Body of pancreas (tissue), 4 donors: ENCODE measurements around the gene HACL1. TPM values are rescaled to one million over a fixed set of nuclear protein-coding genes. Genes with fewer than 3 reads are reported as not detected.

Experiments
- ATAC-seq: fragments of 150-250 bp; one replicate; pipeline ENCODE4 v1.9.1; 2016
- DNase-seq, 4 donors: peaks; one replicate each; pipeline ENCODE4 v3.0.0-alpha.2; 2019
- H3K27ac ChIP-seq, 4 donors: fragments of 200-600 bp; sonication (generic); 1 replicate in 3 of 4; 2 replicates in 1 of 4; pipeline versions ENCODE4 v1.5.1 to v1.6.1; 2016 to 2019; ENCODE audit warnings: mild to moderate bottlenecking in 1 of 4, mixed read lengths in 1 of 4, moderate library complexity in 1 of 4
- H3K27me3 ChIP-seq, 2 donors: fragments of 200-600 bp; sonication (generic); one replicate each; pipeline ENCODE4 v1.6.0; 2016; ENCODE audit warnings: mild to moderate bottlenecking in 1 of 2
- H3K36me3 ChIP-seq, 2 donors: fragments of 200-600 bp; sonication (generic); replicated peaks in 1 of 2; 2 replicates each; pipeline ENCODE4 v1.5.1; 2016; ENCODE audit warnings: low read depth in 2 of 2; ENCODE audit not compliant: insufficient read depth in 1 of 2
- H3K4me1 ChIP-seq: fragments of 200-600 bp; sonication (generic); one replicate; pipeline ENCODE4 v1.6.0; 2016
- H3K4me3 ChIP-seq, 2 donors: fragments of 200-600 bp; sonication (generic); 1 replicate in 1 of 2; 2 replicates in 1 of 2; pipeline ENCODE4 v1.5.1; 2016 to 2019
- H3K9me3 ChIP-seq, 3 donors: fragments of 200-600 bp; sonication (generic); 1 replicate in 2 of 3; 2 replicates in 1 of 3; pipeline ENCODE4 v1.5.1; 2016
- POLR2A ChIP-seq, 3 donors: fragments of 450-650 bp; IDR thresholded peaks; one replicate each; pipeline ENCODE4 v1.6.1; 2016; ENCODE audit warnings: antibody characterized with exemption in 3 of 3, mild to moderate bottlenecking in 2 of 3
- WGBS, 2 donors: methylation state at CpG; one replicate each; pipeline ENCODE4 v1.1.5; 2017; 5-methylcytosine and 5-hydroxymethylcytosine counted together
- intact Hi-C: fragments of 100-400 bp; cut with DNase I; formaldehyde crosslinking; loops from one replicate; pipeline ENCODE4 v1.15.1; 2023
- total RNA-seq, 2 donors: library from RNA; depleted of rRNA; stranded (reverse); fragments of >200 nt; gene quantifications; one replicate each; pipeline ENCODE4 v1.1.0, GENCODE V29; 2016
- TF ChIP-seq, protein P1 (sequence below), 7 experiments: fragments of 450-650 bp in 4 of 7; fragments of 200-600 bp in 3 of 7; sonication (generic) in 3 of 7; IDR thresholded peaks; one replicate each; pipeline ENCODE4 v1.5.1; 2016 to 2019; ENCODE audit warnings: antibody characterized with exemption in 7 of 7

HACL1 gene
- total RNA-seq, 2 donors from 2014 or later = 12.5 to 19.5 TPM

DNA sequence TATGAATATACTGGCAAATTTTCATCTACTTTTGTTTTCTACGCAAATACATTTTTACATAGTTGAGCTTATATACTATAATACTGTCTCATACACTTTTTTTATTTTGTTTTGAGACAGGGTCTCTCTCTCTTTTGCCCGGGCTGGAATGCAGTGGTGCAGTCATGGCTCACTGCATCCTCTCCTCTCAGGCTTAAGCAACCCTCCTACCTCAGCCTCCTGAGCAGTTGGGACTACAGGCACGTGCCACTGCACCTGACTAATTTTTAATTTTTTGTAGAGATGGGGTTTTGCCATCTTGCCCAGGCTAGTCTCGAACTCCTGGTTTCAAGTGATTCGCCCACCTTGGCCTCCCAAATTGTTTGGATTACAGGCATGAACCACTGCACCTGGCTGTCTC is 25.9 kb downstream of the HACL1 start:
- WGBS, 2 donors = 94 to 95% methylated on average over 5 of the region's 5 CpGs
- Histone ChIP-seq H3K4me3 (no peak overlapping the region), H3K4me1 (peaks cover 21% of the 10 kb centered on the region), H3K36me3 (peaks cover 0 to 1% of the 10 kb centered on the region in 2 donors), H3K27ac (no peak overlapping the region), H3K27me3 (no peaks in the 10 kb centered on the region), H3K9me3 (no peaks in the 10 kb centered on the region)
- DNase-seq (no peak), ATAC-seq (no peak)
- intact Hi-C loops = no loop called here
- TF ChIP-seq, protein P1, sequence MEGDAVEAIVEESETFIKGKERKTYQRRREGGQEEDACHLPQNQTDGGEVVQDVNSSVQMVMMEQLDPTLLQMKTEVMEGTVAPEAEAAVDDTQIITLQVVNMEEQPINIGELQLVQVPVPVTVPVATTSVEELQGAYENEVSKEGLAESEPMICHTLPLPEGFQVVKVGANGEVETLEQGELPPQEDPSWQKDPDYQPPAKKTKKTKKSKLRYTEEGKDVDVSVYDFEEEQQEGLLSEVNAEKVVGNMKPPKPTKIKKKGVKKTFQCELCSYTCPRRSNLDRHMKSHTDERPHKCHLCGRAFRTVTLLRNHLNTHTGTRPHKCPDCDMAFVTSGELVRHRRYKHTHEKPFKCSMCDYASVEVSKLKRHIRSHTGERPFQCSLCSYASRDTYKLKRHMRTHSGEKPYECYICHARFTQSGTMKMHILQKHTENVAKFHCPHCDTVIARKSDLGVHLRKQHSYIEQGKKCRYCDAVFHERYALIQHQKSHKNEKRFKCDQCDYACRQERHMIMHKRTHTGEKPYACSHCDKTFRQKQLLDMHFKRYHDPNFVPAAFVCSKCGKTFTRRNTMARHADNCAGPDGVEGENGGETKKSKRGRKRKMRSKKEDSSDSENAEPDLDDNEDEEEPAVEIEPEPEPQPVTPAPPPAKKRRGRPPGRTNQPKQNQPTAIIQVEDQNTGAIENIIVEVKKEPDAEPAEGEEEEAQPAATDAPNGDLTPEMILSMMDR (IDR thresholded peaks at IDR 0.05) = no peak
- no peak for TF ChIP-seq POLR2A (IDR thresholded peaks at IDR 0.05)

DNA sequence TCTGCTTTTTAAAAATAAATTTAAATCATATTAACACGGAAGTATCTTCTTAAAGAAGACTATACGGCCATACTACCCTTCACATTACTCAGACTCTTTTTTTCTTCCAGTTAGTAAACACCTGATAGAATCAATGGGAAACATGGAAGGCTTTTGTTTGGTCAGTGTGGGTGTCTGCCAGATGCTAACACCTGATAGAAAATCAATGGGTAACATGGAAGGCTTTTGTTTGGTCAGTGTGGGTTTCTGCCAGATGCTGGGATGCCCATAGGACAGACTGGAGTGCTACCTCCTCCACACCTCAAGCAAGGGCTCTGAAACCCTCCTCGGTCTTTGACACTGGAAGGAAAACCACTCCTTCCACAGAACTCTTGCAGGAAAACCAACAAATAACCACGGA is 29.2 kb downstream of the HACL1 start:
- H3K27ac ChIP-seq = peak overlapping the region in 3 of 4 donors; percentile 6 to 30 (median 17)
- peaks cover 12% of the 10 kb centered on the region for H3K4me1 ChIP-seq
- H3K27me3 ChIP-seq = no peaks in the 10 kb centered on the region
- no peaks in the 10 kb centered on the region for H3K9me3 ChIP-seq
- WGBS, 2 donors = 24 to 27% methylated on average over 4 of the region's 4 CpGs
- H3K36me3 ChIP-seq = peaks cover 5 to 7% of the 10 kb centered on the region in 2 donors
- peak; percentile 64 to 77 (median 76) for DNase-seq
- intact Hi-C loops = no loop called here
- TF ChIP-seq, protein P1 (IDR thresholded peaks at IDR 0.05) = no peak
- no peak for TF ChIP-seq POLR2A (IDR thresholded peaks at IDR 0.05)
- peak; percentile 96 for ATAC-seq
- no peak overlapping the region for H3K4me3 ChIP-seq

DNA sequence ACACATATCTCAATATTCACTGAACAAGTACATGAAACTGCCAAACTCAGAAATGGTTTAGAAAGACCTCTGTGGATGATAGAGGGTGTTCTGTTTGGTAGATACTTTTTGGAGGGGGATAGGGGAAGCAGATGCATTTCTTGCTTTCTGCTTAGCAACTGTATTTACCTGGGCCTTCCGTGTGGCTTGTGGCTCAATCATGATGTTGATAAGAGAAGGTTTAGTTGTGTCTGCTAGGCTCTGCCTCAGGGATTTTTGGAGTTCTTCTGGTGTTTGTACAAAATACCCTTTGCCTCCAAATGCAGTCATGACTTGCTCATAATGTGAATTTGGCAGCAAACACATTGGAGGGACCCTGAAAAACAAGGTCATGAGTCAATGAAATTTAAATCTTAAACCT is 38.2 kb downstream of the HACL1 start:
- Histone ChIP-seq H3K4me3 (no peak overlapping the region), H3K9me3 (no peaks in the 10 kb centered on the region), H3K27me3 (no peaks in the 10 kb centered on the region), H3K27ac (no peak overlapping the region), H3K36me3 (peaks cover 5 to 28% of the 10 kb centered on the region in 2 donors), H3K4me1 (no peaks in the 10 kb centered on the region)
- TF ChIP-seq POLR2A (IDR thresholded peaks at IDR 0.05) = no peak
- TF ChIP-seq, protein P1 (IDR thresholded peaks at IDR 0.05) = no peak
- DNase-seq (no peak), ATAC-seq (no peak)
- 59 to 69% methylated on average over 1 of the region's 1 CpG for WGBS, 2 donors
- intact Hi-C loops = loop anchor here (10.0 kb wide), 1 partner anchor 128 kb away; no protein-coding TSS in a partner anchor

DNA sequence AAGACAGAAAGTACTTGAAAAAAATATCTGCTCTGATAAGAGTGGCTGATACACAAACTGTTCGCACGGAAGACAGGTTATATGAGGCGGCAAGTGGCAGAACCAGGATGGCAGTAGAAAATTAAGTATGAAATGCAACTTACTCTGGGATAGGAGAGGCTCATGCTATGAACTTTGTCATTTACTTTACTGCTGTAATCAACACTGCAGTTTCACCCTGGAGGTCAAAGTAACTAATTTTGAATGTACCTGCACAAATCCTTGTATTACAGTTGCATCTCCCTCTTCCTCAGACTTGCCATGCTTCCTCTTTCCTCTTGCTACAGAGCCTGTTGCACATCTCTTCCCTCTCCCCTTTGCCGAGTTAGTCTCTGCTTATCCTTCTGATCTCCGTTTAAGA is 38.8 kb downstream of the HACL1 start:
- no peaks in the 10 kb centered on the region for H3K9me3 ChIP-seq
- DNase-seq = no peak
- no peak overlapping the region for H3K27ac ChIP-seq
- no peaks in the 10 kb centered on the region for H3K4me1 ChIP-seq
- TF ChIP-seq POLR2A (IDR thresholded peaks at IDR 0.05) = no peak
- TF ChIP-seq, protein P1 (IDR thresholded peaks at IDR 0.05) = no peak
- intact Hi-C loops = loop anchor here (10.0 kb wide), 1 partner anchor 128 kb away; no protein-coding TSS in a partner anchor
- WGBS, 2 donors = 56 to 72% methylated on average over 5 of the region's 5 CpGs
- ATAC-seq = no peak
- H3K36me3 ChIP-seq = peaks cover 0 to 25% of the 10 kb centered on the region in 2 donors
- H3K4me3 ChIP-seq = no peak overlapping the region
- H3K27me3 ChIP-seq = no peaks in the 10 kb centered on the region

DNA sequence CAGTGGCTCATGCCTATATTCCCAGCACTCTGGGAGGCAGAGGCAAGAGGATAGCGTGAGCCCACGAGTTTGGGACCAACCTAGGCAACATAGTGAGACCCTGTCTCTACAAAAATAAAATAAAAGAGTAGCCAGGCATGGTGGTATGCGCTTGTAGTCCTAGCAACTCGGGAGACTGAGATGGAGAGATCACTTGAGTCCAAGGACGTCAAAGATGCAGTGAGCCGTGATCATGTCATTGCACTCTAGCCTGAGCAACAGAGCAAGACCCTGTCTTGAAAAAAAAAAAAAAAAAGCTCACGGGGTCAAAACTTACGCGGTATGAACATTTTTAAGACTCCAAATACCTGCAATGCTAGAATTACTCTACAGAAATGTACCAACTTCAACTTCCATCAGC is 42.8 kb downstream of the HACL1 start:
- no peaks in the 10 kb centered on the region for H3K27me3 ChIP-seq
- 79 to 82% methylated on average over 9 of the region's 9 CpGs for WGBS, 2 donors
- intact Hi-C loops = no loop called here
- no peaks in the 10 kb centered on the region for H3K9me3 ChIP-seq
- TF ChIP-seq, protein P1 (IDR thresholded peaks at IDR 0.05) = no peak
- TF ChIP-seq POLR2A (IDR thresholded peaks at IDR 0.05) = no peak
- H3K36me3 ChIP-seq = peaks cover 0 to 18% of the 10 kb centered on the region in 2 donors
- no peak overlapping the region for H3K4me3 ChIP-seq
- H3K27ac ChIP-seq = no peak overlapping the region
- ATAC-seq = no peak
- H3K4me1 ChIP-seq = peaks cover 4% of the 10 kb centered on the region
- no peak for DNase-seq
